Eye (tissue), 1 donor: Measurements from ENCODE around the gene PC.
"Not testable (repeated sequence)": the region's sequence is repeated elsewhere in the genome, so short reads cannot be mapped to it uniquely, and the experiment has no call there.

Experiments
- DNase-seq: peaks from one replicate; pipeline ENCODE4 v3.0.0-alpha.2; 2015

Gene PC

GRCh38 chr11:66835768-66836405 is 122.3 kb downstream of the PC start:
- no peak for DNase-seq

GRCh38 chr11:66834943-66835342 is 123.2 kb downstream of the PC start:
- no peak for DNase-seq

GRCh38 chr11:66834539-66834845 is 123.7 kb downstream of the PC start:
- no peak for DNase-seq

- not testable (repeated sequence) for DNase-seq
Observed at GRCh38 chr11:66824573-66824972, 133.6 kb downstream of the PC start.

GRCh38 chr11:66823700-66824099 is 134.5 kb downstream of the PC start:
- no peak for DNase-seq

- DNase-seq: no peak
Observed at GRCh38 chr11:66820901-66821300, 137.3 kb downstream of the PC start.

GRCh38 chr11:66820381-66820780 is 137.8 kb downstream of the PC start:
- DNase-seq: no peak

GRCh38 chr11:66818231-66818955 is 139.8 kb downstream of the PC start:
- no peak for DNase-seq

GRCh38 chr11:66815646-66816045 is 142.5 kb downstream of the PC start:
- no peak for DNase-seq

- DNase-seq: no peak
Observed at GRCh38 chr11:66814678-66815077, 143.5 kb downstream of the PC start.

- no peak for DNase-seq
Observed at GRCh38 chr11:66810576-66811185, 147.5 kb downstream of the PC start.

- no peak for DNase-seq
Observed at GRCh38 chr11:66809592-66809991, 148.6 kb downstream of the PC start.

- DNase-seq: no peak
Observed at GRCh38 chr11:66800720-66801428, 157.3 kb downstream of the PC start.

GRCh38 chr11:66799815-66800214 is 158.4 kb downstream of the PC start:
- not testable (repeated sequence) for DNase-seq
